ENCODE results near the gene PSMD1.
"Not testable (repeated sequence)": the region's sequence is repeated elsewhere in the genome, so short reads cannot be mapped to it uniquely, and the experiment has no call there.

The PSMD1 gene

DNA sequence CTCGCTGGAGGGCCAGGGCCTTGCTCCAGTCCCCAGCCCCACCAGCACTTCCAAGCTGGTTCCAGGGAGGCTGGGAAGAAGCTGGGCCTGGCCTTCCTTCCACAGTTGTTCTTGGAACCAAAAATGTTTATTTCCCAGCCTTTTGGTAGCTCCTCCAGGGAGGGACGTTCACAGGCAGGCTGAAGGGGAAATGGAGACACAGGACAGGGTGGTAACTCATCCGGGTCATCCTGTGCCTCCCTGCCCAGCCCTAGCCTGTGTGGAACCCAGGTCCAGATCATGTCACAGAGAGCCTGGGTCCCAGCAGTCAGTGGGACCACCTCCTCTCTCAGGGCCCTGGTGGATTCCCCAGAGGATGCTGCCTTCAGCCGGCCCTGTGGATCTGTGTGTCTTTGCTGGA is 129.2 kb downstream of the PSMD1 start:
- DNase-seq (ENCODE audit: low read depth in 2 of 2), result no peak

DNA sequence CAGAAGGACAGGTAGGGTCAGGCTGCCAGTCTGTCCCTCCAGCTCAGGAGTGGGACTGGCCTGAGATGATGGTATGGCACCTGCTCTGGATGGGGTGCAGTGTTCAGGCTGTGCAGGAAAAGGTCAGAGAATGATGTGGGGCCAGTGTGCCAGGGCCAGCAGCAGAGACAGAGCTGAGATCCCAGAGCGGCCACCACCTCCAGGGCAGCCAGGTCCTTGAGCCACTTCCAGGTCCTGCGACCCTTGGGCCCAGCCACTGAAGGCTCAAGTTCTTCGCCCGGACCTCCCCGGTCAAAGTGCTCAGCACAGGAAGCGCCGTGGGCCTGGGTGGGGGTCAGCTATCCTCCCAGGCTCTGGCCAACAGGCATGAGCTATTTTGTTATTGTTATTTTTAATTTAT is 129.7 kb downstream of the PSMD1 start:
- DNase-seq (ENCODE audit: low read depth in 2 of 2), result no peak

DNA sequence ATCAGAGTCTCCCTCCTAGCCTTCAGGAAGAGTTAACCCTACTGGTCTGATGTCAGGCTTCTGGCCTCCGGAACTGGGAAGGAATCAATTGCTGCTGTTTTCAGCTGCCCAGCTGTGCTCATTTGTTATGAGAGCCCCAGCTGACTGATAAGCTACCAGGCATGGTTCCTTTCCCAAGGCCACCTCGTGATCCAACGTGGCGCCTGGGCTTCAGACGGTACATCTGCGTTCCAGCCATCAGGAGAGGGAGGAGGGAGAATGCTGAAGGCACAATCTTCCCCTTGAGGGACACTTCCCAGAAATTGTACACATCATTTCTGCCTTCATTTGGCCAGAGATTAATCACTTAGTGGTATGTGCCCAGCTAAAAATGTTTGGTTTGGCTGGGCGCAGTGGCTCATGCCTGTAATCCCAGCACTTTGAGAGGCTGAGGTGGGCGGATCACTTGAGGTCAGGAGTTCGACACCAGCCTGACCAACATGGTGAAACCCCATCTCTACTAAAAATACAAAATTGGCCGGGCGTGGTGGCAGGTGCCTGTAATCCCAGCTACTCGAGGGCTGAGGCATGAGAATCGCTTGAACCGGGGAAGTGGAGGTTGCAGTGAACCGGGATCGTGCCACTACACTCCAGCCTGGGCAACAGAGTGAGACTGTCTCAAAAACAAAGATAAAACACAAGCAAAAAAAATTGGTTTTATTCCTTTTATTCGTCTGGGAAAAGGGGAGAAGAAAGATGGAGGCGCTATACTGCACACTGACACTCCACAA is 131.3 kb downstream of the PSMD1 start:
- no peak for DNase-seq (ENCODE audit: low read depth in 2 of 2)

GRCh38 chr2:231188506-231189170 is 132.0 kb downstream of the PSMD1 start:
- DNase-seq (ENCODE audit: low read depth in 2 of 2), result no peak

GRCh38 chr2:231189171-231189530 is 132.5 kb downstream of the PSMD1 start:
- no peak for DNase-seq (ENCODE audit: low read depth in 2 of 2)

- no peak for DNase-seq (ENCODE audit: low read depth in 2 of 2)
These were observed 133.2 kb downstream of the PSMD1 start for GRCh38 chr2:231189571-231190495.

GRCh38 chr2:231190531-231191197 is 134.0 kb downstream of the PSMD1 start:
- DNase-seq (ENCODE audit: low read depth in 2 of 2), result no peak

- no peak for DNase-seq (ENCODE audit: low read depth in 2 of 2)
These were observed 135.5 kb downstream of the PSMD1 start for GRCh38 chr2:231191896-231192872.

DNA sequence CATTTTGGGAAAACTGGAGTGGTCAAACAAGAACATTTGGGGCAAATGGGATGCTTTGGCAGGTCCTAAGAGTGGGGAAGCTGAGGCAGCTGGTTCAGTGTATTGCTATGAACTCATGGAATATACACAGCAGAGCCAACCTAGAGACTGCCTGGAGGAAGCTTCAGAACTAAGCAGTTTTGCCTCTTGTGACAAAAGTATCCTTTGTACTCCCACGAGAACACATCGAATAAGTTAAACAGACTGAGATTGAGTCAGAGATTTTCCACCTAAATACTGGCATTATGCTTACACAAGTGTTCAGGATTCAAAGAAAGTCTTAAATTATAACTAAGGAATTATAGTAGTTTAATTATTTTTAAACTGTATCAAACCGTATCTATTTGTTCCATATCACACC is 136.5 kb downstream of the PSMD1 start:
- DNase-seq (ENCODE audit: low read depth in 2 of 2), result no peak

DNA sequence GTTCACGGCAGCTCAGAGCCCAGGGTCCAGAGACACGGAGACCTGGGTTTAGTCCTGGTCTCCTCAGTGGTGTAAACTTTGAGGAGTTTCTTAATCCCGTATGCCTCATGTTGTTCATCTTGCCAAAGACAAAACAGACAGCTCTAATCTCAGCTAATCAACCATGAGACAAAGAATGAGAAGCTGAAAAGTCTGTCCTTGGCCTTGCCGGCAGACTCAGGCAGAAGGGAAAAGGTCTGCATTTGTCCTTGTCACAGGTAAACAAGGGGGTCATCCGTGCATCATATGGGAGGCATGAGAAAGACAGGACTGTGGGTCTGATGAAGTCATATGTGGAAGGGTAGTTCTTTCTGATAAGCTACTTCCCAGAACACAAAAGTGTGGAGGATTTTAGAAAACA is 139.9 kb downstream of the PSMD1 start:
- DNase-seq (ENCODE audit: low read depth in 2 of 2), result no peak

DNA sequence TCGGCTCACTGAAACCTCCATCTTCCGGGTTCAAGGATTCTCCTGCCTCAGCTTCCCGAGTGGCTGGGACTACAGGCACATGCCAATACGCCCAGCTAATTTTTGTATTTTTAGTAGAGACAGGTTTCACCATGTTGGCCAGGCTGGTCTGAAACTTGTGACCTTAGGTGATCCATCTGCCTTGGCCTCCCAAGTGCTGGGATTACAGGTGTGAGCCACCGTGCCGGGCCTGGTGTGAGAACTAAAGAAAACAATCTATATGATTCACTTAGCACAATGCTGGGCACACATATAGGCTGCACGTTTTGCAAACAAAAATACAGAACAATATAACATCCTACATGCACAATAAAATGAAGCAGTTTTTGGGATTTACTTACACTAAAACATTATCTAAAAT is 140.5 kb downstream of the PSMD1 start:
- DNase-seq (ENCODE audit: low read depth in 2 of 2), result not testable (repeated sequence)

DNA sequence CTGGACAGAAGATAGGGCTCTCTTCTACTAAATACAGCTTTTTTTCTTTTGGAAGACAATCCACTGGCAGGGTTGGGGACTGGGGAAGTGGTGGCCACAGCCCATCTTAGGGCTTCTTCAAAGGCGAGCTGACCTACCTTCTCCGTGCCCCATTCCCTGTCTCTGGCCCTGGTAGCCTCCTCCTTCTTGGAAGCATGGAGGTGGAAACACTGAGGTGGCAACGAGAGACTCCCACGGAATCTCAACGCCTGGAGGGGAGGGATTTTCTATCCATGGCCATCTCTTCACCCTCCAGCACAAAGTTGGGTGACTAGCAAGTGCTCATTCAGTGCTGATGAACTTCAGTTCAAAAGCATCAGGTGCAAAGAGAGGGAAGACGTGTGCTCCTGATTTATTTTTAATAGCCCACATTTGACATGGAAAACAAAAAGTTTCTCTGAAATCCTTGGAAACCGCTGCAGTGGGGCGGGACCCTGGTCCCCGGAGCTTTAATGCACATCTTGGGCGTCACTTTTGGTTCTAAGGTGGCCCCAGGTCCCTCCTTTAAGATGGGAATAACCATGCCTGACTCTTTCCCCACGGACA is 141.1 kb downstream of the PSMD1 start:
- DNase-seq (ENCODE audit: low read depth in 2 of 2), result no peak

DNA sequence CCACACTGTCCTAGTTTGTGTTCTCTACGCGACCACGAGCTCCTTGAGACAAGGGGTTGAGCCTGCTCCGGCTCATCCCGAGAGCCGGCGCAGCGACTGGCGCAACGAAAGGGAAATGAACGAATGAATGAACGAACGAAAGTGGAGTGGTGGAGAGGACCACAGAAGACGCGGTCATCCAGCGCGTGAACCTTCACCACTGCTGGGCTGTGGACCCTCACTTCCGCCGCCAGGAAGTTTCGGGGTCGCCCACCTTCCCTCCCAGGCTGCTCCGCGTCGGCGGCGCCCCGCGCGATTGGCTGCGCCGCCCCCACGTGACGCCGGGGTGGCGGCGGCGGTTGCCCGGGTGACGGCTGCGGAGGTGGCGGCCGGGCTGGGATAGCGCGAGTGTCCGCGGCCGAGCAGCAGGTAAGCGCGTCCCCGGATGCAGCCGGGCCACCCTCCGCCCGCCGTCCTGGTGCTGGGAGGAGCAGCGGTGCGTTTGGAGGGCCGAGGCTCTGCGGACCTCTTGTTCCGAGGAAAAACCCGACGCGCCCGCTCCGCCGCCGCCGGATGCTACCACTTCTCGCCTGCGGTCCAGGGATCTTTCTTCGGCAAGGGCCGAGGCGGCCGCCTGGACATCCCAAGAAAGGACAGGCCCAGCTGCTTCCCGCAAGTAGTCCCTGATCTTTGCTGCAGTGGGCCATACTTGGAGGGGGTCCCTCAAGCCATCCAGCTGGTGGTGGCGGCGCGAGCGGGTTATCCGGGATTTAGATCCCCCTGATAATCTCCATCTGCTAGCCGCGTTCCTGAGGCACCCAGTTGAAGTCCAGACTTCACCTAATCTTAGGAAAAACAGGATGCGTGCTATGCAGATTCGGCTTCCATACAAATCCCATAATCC is 141.9 kb downstream of the PSMD1 start, which contains the start of gene ARMC9:
ARMC9 (plus strand) TSS at position 341 of the 883 bp plus-strand sequence. CDS start 7,608 bp downstream, outside the sequence.
- DNase-seq (ENCODE audit: low read depth in 2 of 2), result peak; percentile 72 to 77

DNA sequence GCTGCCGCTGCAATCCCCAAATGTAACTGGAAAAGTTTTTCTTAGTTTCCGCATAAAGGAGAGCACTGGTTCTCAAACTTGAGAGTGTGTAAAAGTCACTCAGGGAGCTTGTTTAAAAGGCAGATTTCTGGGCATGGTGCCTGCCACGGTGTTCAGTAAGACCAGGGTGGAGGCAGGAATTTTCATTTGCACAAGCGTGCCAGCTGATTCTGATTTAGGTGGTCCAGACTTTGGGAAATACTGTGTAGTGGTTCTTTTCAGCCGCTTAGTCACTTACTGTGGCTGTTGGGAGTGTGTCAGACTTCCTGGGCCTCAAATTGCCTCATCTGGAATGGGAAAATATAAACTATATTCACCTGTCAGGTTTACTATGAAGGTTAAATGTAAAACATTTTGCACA is 142.6 kb downstream of the PSMD1 start:
- no peak for DNase-seq (ENCODE audit: low read depth in 2 of 2)

DNA sequence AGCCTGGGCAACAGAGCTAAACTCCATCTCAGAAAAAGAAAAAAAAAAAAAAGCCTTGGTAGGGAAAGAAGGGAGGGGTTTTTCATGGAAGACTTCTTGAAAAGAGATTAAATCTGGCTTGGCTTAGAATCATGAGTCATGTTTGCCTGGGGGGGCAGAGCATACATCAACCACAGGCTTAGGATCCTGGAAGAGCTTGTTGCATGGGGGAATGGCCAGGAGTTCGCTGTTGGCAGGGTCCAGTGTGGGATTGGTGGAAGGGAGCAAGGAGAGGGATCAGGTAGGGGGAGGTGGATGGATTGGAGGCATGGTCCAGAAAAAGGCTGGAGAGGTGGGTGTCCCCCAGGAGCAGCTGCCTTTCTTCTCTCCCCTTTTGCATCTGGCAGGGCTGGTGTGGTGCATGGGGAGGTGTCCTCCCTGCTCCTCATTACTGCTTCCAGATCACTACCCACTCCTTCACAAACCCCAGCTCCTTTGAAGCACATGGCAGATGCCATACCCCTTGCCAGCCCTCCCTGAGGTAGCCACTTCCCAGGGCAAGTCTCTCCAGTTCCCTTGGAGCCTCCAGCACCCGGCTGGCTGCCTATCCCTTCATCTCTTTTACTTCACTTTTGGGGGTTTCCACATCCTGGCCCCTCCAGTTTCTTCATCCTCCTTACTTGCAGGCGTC is 144.3 kb downstream of the PSMD1 start:
- DNase-seq (ENCODE audit: low read depth in 2 of 2), result no peak

DNA sequence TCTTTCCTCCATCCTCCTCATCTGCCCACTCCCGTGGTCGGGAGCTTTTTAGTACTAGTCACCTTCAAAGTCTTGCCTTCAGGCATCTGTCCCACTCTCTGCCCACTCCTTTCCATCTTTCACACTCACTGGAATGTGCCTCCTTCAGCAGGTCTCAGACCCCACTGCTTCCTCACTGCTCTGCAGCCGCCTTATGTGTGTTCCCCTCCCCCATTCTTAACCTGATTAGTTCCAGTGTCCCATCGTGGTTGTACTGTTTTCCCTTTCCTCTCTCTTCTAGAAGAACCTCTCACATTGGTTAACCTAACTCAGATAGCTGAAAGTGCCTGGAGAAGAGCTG is 144.8 kb downstream of the PSMD1 start:
- DNase-seq (ENCODE audit: low read depth in 2 of 2), result no peak

GRCh38 chr2:231203087-231203486 is 146.4 kb downstream of the PSMD1 start:
- no peak for DNase-seq (ENCODE audit: low read depth in 2 of 2)

- DNase-seq (ENCODE audit: low read depth in 2 of 2), result no peak
These were observed 147.5 kb downstream of the PSMD1 start for GRCh38 chr2:231204146-231204545.

DNA sequence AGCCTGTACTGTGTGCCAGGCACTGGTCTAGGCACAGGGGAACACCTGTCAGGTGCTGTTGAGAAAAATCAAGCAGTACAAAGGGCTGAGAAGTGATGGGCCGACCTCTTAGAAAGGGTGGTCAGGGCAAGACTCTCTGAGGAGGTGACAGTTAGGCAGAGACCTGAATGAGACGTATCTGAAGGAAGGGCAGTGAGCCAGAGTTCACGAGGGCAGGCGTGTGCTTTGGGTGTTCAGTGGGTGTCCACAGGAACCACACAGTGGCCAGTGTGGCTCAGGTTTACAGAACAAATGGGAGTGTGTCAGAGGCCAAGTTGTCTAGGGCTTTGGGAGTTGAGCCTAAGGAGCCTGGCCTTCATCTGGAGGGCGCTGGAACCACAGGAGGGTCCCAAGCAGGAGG is 147.9 kb downstream of the PSMD1 start:
- DNase-seq (ENCODE audit: low read depth in 2 of 2), result no peak

Data from stimulated activated CD8-positive, alpha-beta memory T cell treated with anti-CD3 and anti-CD28 coated beads, Interleukin-15, amount 100 ng/mL, for 48 hours (primary cell).